ENCODE measurements around the gene MVK.

Gene MVK

GRCh38 chr12:109631751-109632150, 58.2 kb downstream of the MVK start:
- Histone ChIP-seq H3K27me3 (ENCODE audit: control insufficient read depth, insufficient read depth, low read length) (no peaks in the 10 kb centered on the region), H3K27ac (ENCODE audit: low read depth, low read length) (no peak overlapping the region), H3K4me1 (ENCODE audit: control insufficient read depth, insufficient read depth, low read length) (peaks cover 9% of the 10 kb centered on the region; the same call in 1 of the 2 replicates), H3K9ac (ENCODE audit: low read length) (no peak overlapping the region), H3K36me3 (ENCODE audit: control insufficient read depth, insufficient read depth, low read length) (no peaks in the 10 kb centered on the region), H3K4me3 (ENCODE audit: low read depth, low read length) (no peak overlapping the region), H3K9me3 (ENCODE audit: control insufficient read depth, insufficient read depth, low read depth, low read length) (no peaks in the 10 kb centered on the region; the same call in 1 of the 2 replicates)

DNA sequence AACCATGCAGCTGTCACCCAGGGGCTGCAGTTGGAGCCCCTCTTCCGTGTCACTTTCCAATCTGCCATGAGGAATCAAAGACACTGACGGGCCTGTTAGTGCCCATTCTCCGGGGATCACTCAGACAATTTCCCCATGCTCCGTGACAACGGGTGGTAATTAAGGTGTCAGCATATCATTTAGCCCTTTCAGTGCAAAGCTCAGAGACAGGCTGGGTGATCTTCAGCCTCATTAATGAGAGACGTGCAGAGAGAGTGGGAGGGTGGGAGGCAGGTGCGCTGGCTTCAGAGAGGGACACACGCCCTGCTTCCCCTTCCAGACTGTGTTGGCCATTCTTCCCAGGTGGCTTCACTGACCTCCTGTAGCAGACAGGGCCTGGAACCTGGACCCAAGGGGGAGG, 58.7 kb downstream of the MVK start:
- H3K9me3 ChIP-seq (ENCODE audit: control insufficient read depth, insufficient read depth, low read depth, low read length), result no peaks in the 10 kb centered on the region; the same call in 1 of the 2 replicates
- H3K4me3 ChIP-seq (ENCODE audit: low read depth, low read length), result no peak overlapping the region
- no peak overlapping the region for H3K9ac ChIP-seq (ENCODE audit: low read length)
- no peak overlapping the region for H3K27ac ChIP-seq (ENCODE audit: low read depth, low read length)
- peaks cover 11% of the 10 kb centered on the region for H3K4me1 ChIP-seq (ENCODE audit: control insufficient read depth, insufficient read depth, low read length)
- no peaks in the 10 kb centered on the region for H3K36me3 ChIP-seq (ENCODE audit: control insufficient read depth, insufficient read depth, low read length)
- H3K27me3 ChIP-seq (ENCODE audit: control insufficient read depth, insufficient read depth, low read length), result no peaks in the 10 kb centered on the region

- H3K4me3 ChIP-seq (ENCODE audit: low read depth, low read length), result no peak overlapping the region
- no peak overlapping the region for H3K27ac ChIP-seq (ENCODE audit: low read depth, low read length)
- no peaks in the 10 kb centered on the region; the same call in 1 of the 2 replicates for H3K9me3 ChIP-seq (ENCODE audit: control insufficient read depth, insufficient read depth, low read depth, low read length)
- H3K27me3 ChIP-seq (ENCODE audit: control insufficient read depth, insufficient read depth, low read length), result no peaks in the 10 kb centered on the region
- no peak overlapping the region for H3K9ac ChIP-seq (ENCODE audit: low read length)
- peaks cover 3% of the 10 kb centered on the region for H3K4me1 ChIP-seq (ENCODE audit: control insufficient read depth, insufficient read depth, low read length)
- no peaks in the 10 kb centered on the region for H3K36me3 ChIP-seq (ENCODE audit: control insufficient read depth, insufficient read depth, low read length)
Measured at GRCh38 chr12:109635717-109636116, 62.1 kb downstream of the MVK start.

- Histone ChIP-seq H3K9ac (ENCODE audit: low read length) (no peak overlapping the region), H3K4me3 (ENCODE audit: low read depth, low read length) (no peak overlapping the region), H3K27me3 (ENCODE audit: control insufficient read depth, insufficient read depth, low read length) (no peaks in the 10 kb centered on the region), H3K4me1 (ENCODE audit: control insufficient read depth, insufficient read depth, low read length) (peaks cover 3% of the 10 kb centered on the region), H3K36me3 (ENCODE audit: control insufficient read depth, insufficient read depth, low read length) (no peaks in the 10 kb centered on the region), H3K27ac (ENCODE audit: low read depth, low read length) (no peak overlapping the region), H3K9me3 (ENCODE audit: control insufficient read depth, insufficient read depth, low read depth, low read length) (no peaks in the 10 kb centered on the region; the same call in 1 of the 2 replicates)
Measured at GRCh38 chr12:109637348-109637747, 63.8 kb downstream of the MVK start.

DNA sequence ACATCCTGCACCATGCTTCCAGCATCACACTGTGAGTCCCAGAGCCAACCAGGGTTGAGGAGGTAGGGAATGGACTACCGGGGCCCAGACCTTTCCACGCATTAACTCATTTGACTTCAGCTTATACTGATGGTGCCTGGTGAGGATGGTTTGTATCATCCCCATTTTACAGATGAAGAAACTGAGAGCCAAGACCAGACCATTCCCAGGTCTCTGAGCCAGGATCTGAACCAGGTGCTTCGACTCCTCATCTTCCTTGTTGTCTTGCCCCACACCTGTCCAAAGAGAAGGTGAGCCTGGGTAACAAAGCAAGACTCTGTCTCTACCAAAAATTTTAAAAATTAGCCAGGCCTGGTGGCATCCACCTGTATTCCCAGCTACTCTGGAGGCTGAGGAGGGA, 64.4 kb downstream of the MVK start:
- H3K27me3 ChIP-seq (ENCODE audit: control insufficient read depth, insufficient read depth, low read length), result no peaks in the 10 kb centered on the region
- H3K9ac ChIP-seq (ENCODE audit: low read length), result no peak overlapping the region
- no peaks in the 10 kb centered on the region for H3K36me3 ChIP-seq (ENCODE audit: control insufficient read depth, insufficient read depth, low read length)
- H3K9me3 ChIP-seq (ENCODE audit: control insufficient read depth, insufficient read depth, low read depth, low read length), result no peaks in the 10 kb centered on the region; the same call in 1 of the 2 replicates
- no peak overlapping the region for H3K4me3 ChIP-seq (ENCODE audit: low read depth, low read length)
- H3K27ac ChIP-seq (ENCODE audit: low read depth, low read length), result no peak overlapping the region
- peaks cover 3% of the 10 kb centered on the region for H3K4me1 ChIP-seq (ENCODE audit: control insufficient read depth, insufficient read depth, low read length)

DNA sequence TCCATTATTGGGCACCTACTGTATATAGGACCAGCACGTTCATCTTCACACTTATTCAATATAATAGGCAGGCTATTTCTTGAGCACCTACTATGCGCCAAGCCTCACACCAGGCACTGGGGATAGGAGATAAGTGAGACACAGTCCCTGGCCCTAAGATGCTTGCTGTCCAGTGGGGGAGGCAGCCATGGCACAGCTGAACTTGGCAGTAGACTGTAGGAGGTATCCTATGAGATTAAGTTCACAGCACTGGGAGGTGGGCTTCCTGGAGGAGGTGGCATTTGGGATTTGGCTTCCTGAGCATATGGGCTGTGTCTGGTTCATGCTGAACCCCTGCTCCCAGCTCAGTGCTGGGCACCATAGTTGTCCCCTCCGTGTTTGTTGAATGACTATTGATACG, 65.1 kb downstream of the MVK start:
- Histone ChIP-seq H3K9me3 (ENCODE audit: control insufficient read depth, insufficient read depth, low read depth, low read length) (no peaks in the 10 kb centered on the region; the same call in 1 of the 2 replicates), H3K4me1 (ENCODE audit: control insufficient read depth, insufficient read depth, low read length) (peaks cover 3% of the 10 kb centered on the region), H3K4me3 (ENCODE audit: low read depth, low read length) (no peak overlapping the region), H3K9ac (ENCODE audit: low read length) (no peak overlapping the region), H3K27me3 (ENCODE audit: control insufficient read depth, insufficient read depth, low read length) (no peaks in the 10 kb centered on the region), H3K27ac (ENCODE audit: low read depth, low read length) (no peak overlapping the region), H3K36me3 (ENCODE audit: control insufficient read depth, insufficient read depth, low read length) (no peaks in the 10 kb centered on the region)

DNA sequence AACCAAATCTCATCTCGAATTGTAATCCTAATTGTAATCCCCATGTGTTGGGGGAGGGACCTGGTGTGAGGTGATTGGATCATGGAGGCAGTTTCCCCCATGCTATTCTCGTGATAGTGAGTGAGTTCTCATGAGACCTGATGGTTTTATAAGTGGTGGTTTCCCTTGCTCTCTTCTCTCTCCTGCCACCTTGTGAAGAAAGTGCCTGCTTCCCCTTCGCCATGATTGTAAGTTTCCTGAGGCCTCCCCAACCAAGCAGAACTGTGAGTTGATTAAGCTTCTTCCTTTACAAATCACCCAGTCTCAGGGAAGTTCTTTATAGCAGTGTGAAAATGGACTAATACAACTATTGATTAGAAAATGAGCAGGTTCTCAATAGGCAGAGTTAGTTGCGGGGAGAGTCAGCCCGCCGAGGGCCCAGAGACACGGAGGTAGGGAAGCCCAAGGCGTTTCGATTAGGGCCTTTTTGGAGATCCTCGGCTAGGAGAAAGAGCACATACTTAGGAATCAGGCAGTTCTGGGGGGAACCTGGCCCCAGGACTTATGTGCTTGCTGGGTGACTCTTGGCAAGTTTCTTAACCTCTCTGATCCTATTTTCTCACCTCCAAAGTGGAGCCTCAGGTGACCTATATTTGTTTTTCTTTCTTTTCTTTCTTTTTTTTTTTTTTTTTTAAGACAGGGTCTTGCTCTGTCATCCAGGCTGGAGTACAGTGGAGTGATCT, 65.7 kb downstream of the MVK start:
- Histone ChIP-seq H3K27ac (ENCODE audit: low read depth, low read length) (no peak overlapping the region), H3K4me1 (ENCODE audit: control insufficient read depth, insufficient read depth, low read length) (peaks cover 3% of the 10 kb centered on the region), H3K9ac (ENCODE audit: low read length) (no peak overlapping the region), H3K36me3 (ENCODE audit: control insufficient read depth, insufficient read depth, low read length) (no peaks in the 10 kb centered on the region), H3K27me3 (ENCODE audit: control insufficient read depth, insufficient read depth, low read length) (no peaks in the 10 kb centered on the region), H3K9me3 (ENCODE audit: control insufficient read depth, insufficient read depth, low read depth, low read length) (no peaks in the 10 kb centered on the region; the same call in 1 of the 2 replicates), H3K4me3 (ENCODE audit: low read depth, low read length) (no peak overlapping the region)

- Histone ChIP-seq H3K36me3 (ENCODE audit: control insufficient read depth, insufficient read depth, low read length) (no peaks in the 10 kb centered on the region), H3K4me3 (ENCODE audit: low read depth, low read length) (no peak overlapping the region), H3K27ac (ENCODE audit: low read depth, low read length) (no peak overlapping the region), H3K27me3 (ENCODE audit: control insufficient read depth, insufficient read depth, low read length) (no peaks in the 10 kb centered on the region), H3K4me1 (ENCODE audit: control insufficient read depth, insufficient read depth, low read length) (peaks cover 3% of the 10 kb centered on the region), H3K9ac (ENCODE audit: low read length) (no peak overlapping the region), H3K9me3 (ENCODE audit: control insufficient read depth, insufficient read depth, low read depth, low read length) (no peaks in the 10 kb centered on the region)
Measured at GRCh38 chr12:109640961-109641360, 67.4 kb downstream of the MVK start.

DNA sequence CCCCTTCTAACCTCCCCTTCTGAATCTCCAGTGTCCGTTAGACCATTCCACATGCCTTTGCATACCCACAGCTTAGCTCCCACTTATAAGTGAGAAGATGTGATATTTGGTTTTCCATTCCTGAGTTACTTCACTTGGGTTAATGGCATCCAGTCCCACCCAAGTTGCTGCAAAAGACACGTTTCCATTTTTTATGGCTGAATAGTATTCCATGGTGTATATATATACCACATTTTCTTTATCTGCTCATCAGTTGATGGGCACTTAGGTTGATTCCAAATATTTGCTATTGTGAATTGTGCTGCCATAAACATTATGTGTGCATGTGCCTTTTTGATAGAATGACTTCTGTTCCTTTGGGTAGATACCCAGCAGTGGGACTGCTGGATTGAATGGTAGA, 67.8 kb downstream of the MVK start:
- Histone ChIP-seq H3K4me1 (ENCODE audit: control insufficient read depth, insufficient read depth, low read length) (peaks cover 3% of the 10 kb centered on the region), H3K27me3 (ENCODE audit: control insufficient read depth, insufficient read depth, low read length) (no peaks in the 10 kb centered on the region), H3K27ac (ENCODE audit: low read depth, low read length) (no peak overlapping the region), H3K9me3 (ENCODE audit: control insufficient read depth, insufficient read depth, low read depth, low read length) (no peaks in the 10 kb centered on the region), H3K9ac (ENCODE audit: low read length) (no peak overlapping the region), H3K36me3 (ENCODE audit: control insufficient read depth, insufficient read depth, low read length) (no peaks in the 10 kb centered on the region), H3K4me3 (ENCODE audit: low read depth, low read length) (no peak overlapping the region)

DNA sequence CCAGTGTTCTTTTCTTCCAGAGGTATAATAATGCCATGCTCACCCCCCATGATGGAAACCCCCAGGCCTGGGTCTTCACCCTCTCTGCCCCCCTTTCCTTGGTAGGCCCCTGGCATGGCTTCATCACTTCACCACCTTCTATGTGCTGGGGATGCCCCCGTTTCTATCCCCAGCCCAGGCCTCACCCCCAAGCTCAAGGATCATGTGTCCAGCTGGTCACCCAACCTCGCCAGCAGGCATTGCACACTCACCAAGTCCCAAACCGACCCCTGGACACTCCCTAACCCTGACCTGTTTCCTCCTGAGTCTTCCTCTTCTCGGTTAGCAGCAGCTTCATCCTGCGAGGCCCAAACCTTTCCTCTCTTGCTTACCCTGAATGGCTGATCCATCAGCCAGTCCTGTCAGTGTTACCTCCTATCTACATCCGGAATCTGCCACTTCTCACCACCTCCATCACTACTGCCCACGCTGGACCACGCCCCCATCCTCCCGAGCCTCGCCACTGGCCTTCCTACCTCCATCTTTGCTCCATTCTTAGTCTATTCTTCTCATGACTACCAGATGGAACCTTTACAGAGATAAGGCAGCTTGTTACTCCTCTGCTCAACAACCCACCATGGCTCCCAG, 69.0 kb downstream of the MVK start:
- no peaks in the 10 kb centered on the region for H3K9me3 ChIP-seq (ENCODE audit: control insufficient read depth, insufficient read depth, low read depth, low read length)
- no peaks in the 10 kb centered on the region for H3K27me3 ChIP-seq (ENCODE audit: control insufficient read depth, insufficient read depth, low read length)
- no peak overlapping the region for H3K27ac ChIP-seq (ENCODE audit: low read depth, low read length)
- no peak overlapping the region for H3K9ac ChIP-seq (ENCODE audit: low read length)
- no peak overlapping the region for H3K4me3 ChIP-seq (ENCODE audit: low read depth, low read length)
- H3K36me3 ChIP-seq (ENCODE audit: control insufficient read depth, insufficient read depth, low read length), result no peaks in the 10 kb centered on the region
- H3K4me1 ChIP-seq (ENCODE audit: control insufficient read depth, insufficient read depth, low read length), result no peaks in the 10 kb centered on the region; the same call in 1 of the 2 replicates

DNA sequence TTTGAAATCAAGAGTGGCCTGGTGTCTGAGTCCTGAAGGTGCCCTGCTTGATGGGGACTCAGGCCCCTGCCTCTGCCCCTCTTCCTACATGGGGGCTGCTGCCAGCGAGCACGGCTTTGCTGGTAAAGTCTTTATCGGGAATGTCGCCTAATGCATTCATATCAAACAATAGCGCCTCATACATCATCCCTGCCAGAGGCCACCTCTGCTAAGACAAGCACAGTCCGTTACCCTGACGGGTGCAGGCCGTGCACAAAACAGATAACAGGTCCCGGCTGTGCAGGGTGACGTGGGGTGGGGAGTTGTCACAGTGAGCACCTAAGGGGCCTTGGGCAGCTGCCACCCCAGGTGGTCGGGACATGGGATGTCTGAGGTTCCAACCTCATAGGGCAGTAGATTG, 71.6 kb downstream of the MVK start:
- Histone ChIP-seq H3K27me3 (ENCODE audit: control insufficient read depth, insufficient read depth, low read length) (no peaks in the 10 kb centered on the region), H3K9ac (ENCODE audit: low read length) (no peak overlapping the region), H3K4me3 (ENCODE audit: low read depth, low read length) (no peak overlapping the region), H3K4me1 (ENCODE audit: control insufficient read depth, insufficient read depth, low read length) (no peaks in the 10 kb centered on the region; the same call in 1 of the 2 replicates), H3K36me3 (ENCODE audit: control insufficient read depth, insufficient read depth, low read length) (no peaks in the 10 kb centered on the region), H3K9me3 (ENCODE audit: control insufficient read depth, insufficient read depth, low read depth, low read length) (no peaks in the 10 kb centered on the region), H3K27ac (ENCODE audit: low read depth, low read length) (no peak overlapping the region)
